SK-N-SH treated with all-trans-retinoic acid at 6 μM for 48 hours (cell line): ENCODE data around the gene DOCK1.

Experiments
- ATAC-seq: fragments of 200-7000 bp; cut with Tn5 transposase; 3 replicates; pipeline ENCODE4 v1.9.1; 2020; ENCODE audit warnings: mild to moderate bottlenecking, moderate library complexity
- ARNTL ChIP-seq: fragments of 450-650 bp; formaldehyde crosslinking; IDR thresholded peaks from 2 replicates; pipeline ENCODE4 v1.5.0; 2020; ENCODE audit warnings: low read depth, mild to moderate bottlenecking, moderate library complexity, borderline replicate concordance
- BACH2 ChIP-seq: fragments of 250-450 bp; sonication (Bioruptor Pico); IDR thresholded peaks from 2 replicates; pipeline ENCODE4 v1.9.0; 2021; ENCODE audit warnings: mild to moderate bottlenecking, borderline replicate concordance
- CSDC2 ChIP-seq: fragments of 250-450 bp; sonication (Bioruptor Pico); IDR thresholded peaks from 2 replicates; pipeline ENCODE4 v1.5.0; 2020; ENCODE audit warnings: mild to moderate bottlenecking, moderate library complexity
- CSRNP3 ChIP-seq: fragments of 250-450 bp; sonication (Bioruptor Pico); IDR thresholded peaks from 2 replicates; pipeline ENCODE4 v1.5.1; 2021; ENCODE audit warnings: mild to moderate bottlenecking, moderate library complexity
- ESRRG ChIP-seq: fragments of 250-450 bp; sonication (Bioruptor Pico); IDR thresholded peaks from 2 replicates; pipeline ENCODE4 v1.6.1; 2021; ENCODE audit warnings: mild to moderate bottlenecking
- GLIS3 ChIP-seq: fragments of 250-450 bp; sonication (Bioruptor Pico); IDR thresholded peaks from 2 replicates; pipeline ENCODE4 v1.5.0; 2020; ENCODE audit warnings: mild to moderate bottlenecking, moderate library complexity
- ISL1 ChIP-seq: fragments of 250-450 bp; sonication (Bioruptor Pico); IDR thresholded peaks from 2 replicates; pipeline ENCODE4 v2.1.2; 2022; ENCODE audit warnings: mild to moderate bottlenecking, moderate library complexity
- OSR1 ChIP-seq: fragments of 250-450 bp; sonication (Bioruptor Pico); IDR thresholded peaks from 2 replicates; pipeline ENCODE4 v1.8.0; 2022; ENCODE audit warnings: moderate library complexity, mild to moderate bottlenecking, inconsistent platforms
- PATZ1 ChIP-seq: fragments of 250-450 bp; sonication (Bioruptor Pico); IDR thresholded peaks from 2 replicates; pipeline ENCODE4 v1.8.0; 2020; ENCODE audit warnings: mild to moderate bottlenecking, moderate library complexity, borderline replicate concordance
- PPARA ChIP-seq: fragments of 250-450 bp; sonication (Bioruptor Pico); IDR thresholded peaks from 2 replicates; pipeline ENCODE4 v1.5.0; 2020; ENCODE audit warnings: mild to moderate bottlenecking, borderline replicate concordance
- RARB ChIP-seq: fragments of 250-450 bp; sonication (Bioruptor Pico); IDR thresholded peaks from 2 replicates; pipeline ENCODE4 v1.8.0; 2021; ENCODE audit warnings: mild to moderate bottlenecking, moderate library complexity
- SNAI2 ChIP-seq: fragments of 250-450 bp; sonication (Bioruptor Pico); IDR thresholded peaks from 2 replicates; pipeline ENCODE4 v1.5.0; 2020; ENCODE audit warnings: mild to moderate bottlenecking, moderate library complexity
- TCF4 ChIP-seq: fragments of 250-450 bp; sonication (Bioruptor Pico); IDR thresholded peaks from 2 replicates; pipeline ENCODE4 v1.8.0; 2021; ENCODE audit warnings: mild to moderate bottlenecking, moderate library complexity, borderline replicate concordance
- TOX ChIP-seq: fragments of 250-450 bp; sonication (Bioruptor Pico); IDR thresholded peaks from 2 replicates; pipeline ENCODE4 v1.8.0; 2021; ENCODE audit warnings: mild to moderate bottlenecking, moderate library complexity, borderline replicate concordance
- TSHZ2 ChIP-seq: fragments of 250-450 bp; sonication (Bioruptor Pico); IDR thresholded peaks from 2 replicates; pipeline ENCODE4 v1.5.0; 2020; ENCODE audit warnings: mild to moderate bottlenecking, moderate library complexity
- ZC3H10 ChIP-seq: fragments of 250-450 bp; sonication (Bioruptor Pico); IDR thresholded peaks from 2 replicates; pipeline ENCODE4 v1.5.1; 2021; ENCODE audit warnings: mild to moderate bottlenecking, moderate library complexity
- ZFP3 ChIP-seq: fragments of 250-450 bp; sonication (Bioruptor Pico); IDR thresholded peaks from 2 replicates; pipeline ENCODE4 v1.5.0; 2020; ENCODE audit warnings: mild to moderate bottlenecking, moderate library complexity
- ZFP30 ChIP-seq: fragments of 450-650 bp; formaldehyde crosslinking; IDR thresholded peaks from 2 replicates; pipeline ENCODE4 v1.5.0; 2022; ENCODE audit warnings: mild to moderate bottlenecking, moderate library complexity
- ZNF565 ChIP-seq: fragments of 450-650 bp; formaldehyde crosslinking; conservative IDR thresholded peaks from 2 replicates; pipeline ENCODE4 v1.5.0; 2020; ENCODE audit warnings: low read depth, mild to moderate bottlenecking, moderate library complexity
- ZNF70 ChIP-seq: fragments of 450-650 bp; formaldehyde crosslinking; IDR thresholded peaks from 2 replicates; pipeline ENCODE4 v1.5.0; 2020; ENCODE audit warnings: mild to moderate bottlenecking, moderate library complexity
- ZNF8 ChIP-seq: fragments of 450-650 bp; formaldehyde crosslinking; IDR thresholded peaks from 2 replicates; pipeline ENCODE4 v1.5.0; 2020; ENCODE audit warnings: mild to moderate bottlenecking, moderate library complexity
- TF ChIP-seq, protein P1 (sequence below): fragments of 250-450 bp; sonication (Bioruptor Pico); IDR thresholded peaks from 2 replicates; pipeline ENCODE4 v1.8.0; 2021; ENCODE audit warnings: low read depth, mild to moderate bottlenecking, moderate library complexity, borderline replicate concordance
- TF ChIP-seq, protein P2 (sequence below): fragments of 250-450 bp; sonication (Bioruptor Pico); IDR thresholded peaks from 2 replicates; pipeline ENCODE4 v1.5.1; 2020; ENCODE audit warnings: low read depth, mild to moderate bottlenecking, moderate library complexity

Gene DOCK1

GRCh38 chr10:126910196-126910595 lies 5.0 kb downstream of the DOCK1 start:
- ATAC-seq, result no peak
- TF ChIP-seq TSHZ2 (CRISPR knock-in tag) (no peak), TCF4 (CRISPR knock-in tag) (no peak), ZFP3 (CRISPR knock-in tag) (no peak), RARB (CRISPR knock-in tag) (no peak), ZNF70 (CRISPR knock-in tag) (no peak), TOX (no peak), ESRRG (CRISPR knock-in tag) (no peak), ARNTL (CRISPR knock-in tag) (no peak), PATZ1 (CRISPR knock-in tag) (no peak), ZNF8 (CRISPR knock-in tag) (no peak), PPARA (CRISPR knock-in tag) (no peak), ZC3H10 (no peak), ZNF565 (no peak), CSDC2 (no peak), SNAI2 (CRISPR knock-in tag) (no peak), CSRNP3 (CRISPR knock-in tag) (no peak), BACH2 (CRISPR knock-in tag) (no peak)
- TF ChIP-seq, protein P1, sequence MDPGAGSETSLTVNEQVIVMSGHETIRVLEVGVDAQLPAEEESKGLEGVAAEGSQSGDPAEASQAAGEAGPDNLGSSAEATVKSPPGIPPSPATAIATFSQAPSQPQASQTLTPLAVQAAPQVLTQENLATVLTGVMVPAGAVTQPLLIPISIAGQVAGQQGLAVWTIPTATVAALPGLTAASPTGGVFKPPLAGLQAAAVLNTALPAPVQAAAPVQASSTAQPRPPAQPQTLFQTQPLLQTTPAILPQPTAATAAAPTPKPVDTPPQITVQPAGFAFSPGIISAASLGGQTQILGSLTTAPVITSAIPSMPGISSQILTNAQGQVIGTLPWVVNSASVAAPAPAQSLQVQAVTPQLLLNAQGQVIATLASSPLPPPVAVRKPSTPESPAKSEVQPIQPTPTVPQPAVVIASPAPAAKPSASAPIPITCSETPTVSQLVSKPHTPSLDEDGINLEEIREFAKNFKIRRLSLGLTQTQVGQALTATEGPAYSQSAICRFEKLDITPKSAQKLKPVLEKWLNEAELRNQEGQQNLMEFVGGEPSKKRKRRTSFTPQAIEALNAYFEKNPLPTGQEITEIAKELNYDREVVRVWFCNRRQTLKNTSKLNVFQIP (CRISPR knock-in tag), result no peak

GRCh38 chr10:126910798-126911197 lies 5.6 kb downstream of the DOCK1 start:
- ATAC-seq, result no peak
- TF ChIP-seq GLIS3 (CRISPR knock-in tag), result no peak
- no peak for TF ChIP-seq TCF4 (CRISPR knock-in tag)

GRCh38 chr10:126911301-126911700 lies 6.1 kb downstream of the DOCK1 start:
- no peak for ATAC-seq
- no peak for TF ChIP-seq ZNF565
- TF ChIP-seq TOX, result no peak
- no peak for TF ChIP-seq ZFP30
- no peak for TF ChIP-seq BACH2 (CRISPR knock-in tag)
- no peak for TF ChIP-seq PATZ1 (CRISPR knock-in tag)
- no peak for TF ChIP-seq GLIS3 (CRISPR knock-in tag)
- no peak for TF ChIP-seq ZFP3 (CRISPR knock-in tag)
- TF ChIP-seq OSR1 (CRISPR knock-in tag), result no peak
- TF ChIP-seq, protein P2, sequence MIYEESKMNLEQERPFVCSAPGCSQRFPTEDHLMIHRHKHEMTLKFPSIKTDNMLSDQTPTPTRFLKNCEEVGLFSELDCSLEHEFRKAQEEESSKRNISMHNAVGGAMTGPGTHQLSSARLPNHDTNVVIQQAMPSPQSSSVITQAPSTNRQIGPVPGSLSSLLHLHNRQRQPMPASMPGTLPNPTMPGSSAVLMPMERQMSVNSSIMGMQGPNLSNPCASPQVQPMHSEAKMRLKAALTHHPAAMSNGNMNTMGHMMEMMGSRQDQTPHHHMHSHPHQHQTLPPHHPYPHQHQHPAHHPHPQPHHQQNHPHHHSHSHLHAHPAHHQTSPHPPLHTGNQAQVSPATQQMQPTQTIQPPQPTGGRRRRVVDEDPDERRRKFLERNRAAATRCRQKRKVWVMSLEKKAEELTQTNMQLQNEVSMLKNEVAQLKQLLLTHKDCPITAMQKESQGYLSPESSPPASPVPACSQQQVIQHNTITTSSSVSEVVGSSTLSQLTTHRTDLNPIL (CRISPR knock-in tag), result no peak
- no peak for TF ChIP-seq RARB (CRISPR knock-in tag)
- TF ChIP-seq ESRRG (CRISPR knock-in tag), result no peak
- no peak for TF ChIP-seq PPARA (CRISPR knock-in tag)
- no peak for TF ChIP-seq TCF4 (CRISPR knock-in tag)
- TF ChIP-seq CSDC2, result no peak
- TF ChIP-seq SNAI2 (CRISPR knock-in tag), result no peak
- TF ChIP-seq ISL1, result no peak
- TF ChIP-seq, protein P1 (CRISPR knock-in tag), result no peak
- no peak for TF ChIP-seq ZNF8 (CRISPR knock-in tag)
